WTC11 (cell line): ENCODE results near the gene COL26A1. TPM values are rescaled to one million over a fixed set of nuclear protein-coding genes. Genes with fewer than 3 reads are reported as not detected.

Experiments
- ATAC-seq: fragments of 200-7000 bp; cut with Tn5 transposase; 2 replicates; pipeline ENCODE4 v1.10.0; 2021; ENCODE audit warnings: mild to moderate bottlenecking, moderate library complexity
- CTCF ChIA-PET: fragments of 300-600 bp; sonication (Branson Sonifier 250); formaldehyde crosslinking; loops from one replicate; lab custom pipeline; 2021; ENCODE audit warnings: antibody characterized with exemption; lab: Charles Lee
- POLR2A ChIA-PET: fragments of 350-600 bp; sonication (Branson Sonifier 250); formaldehyde crosslinking; loops from one replicate; lab custom pipeline; 2021; ENCODE audit warnings: antibody characterized with exemption; lab: Charles Lee
- DNase-seq: peaks from one replicate; pipeline ENCODE4 v3.0.0; 2021; ENCODE audit warnings: low spot score
- H3K27ac Mint-ChIP-seq: 2 replicates; pipeline ENCODE4 v1.8.0; 2021; ENCODE audit warnings: mixed read lengths
- H3K27me3 Mint-ChIP-seq: 2 replicates; pipeline ENCODE4 v1.8.0; 2021; ENCODE audit warnings: low read depth, mild to moderate bottlenecking, moderate library complexity, mixed read lengths
- H3K36me3 Mint-ChIP-seq: 2 replicates; pipeline ENCODE4 v1.8.0; 2021; ENCODE audit warnings: mixed read lengths
- H3K4me1 Mint-ChIP-seq: 2 replicates; pipeline ENCODE4 v1.8.0; 2022; ENCODE audit warnings: mixed read lengths
- H3K4me3 Mint-ChIP-seq: 2 replicates; pipeline ENCODE4 v1.8.0; 2021; ENCODE audit warnings: mild to moderate bottlenecking, moderate library complexity, mixed read lengths
- H3K9me3 Mint-ChIP-seq: 2 replicates; pipeline ENCODE4 v1.8.0; 2021; ENCODE audit warnings: mixed read lengths
- ATF6 ChIP-seq: sonication (generic); formaldehyde crosslinking; IDR thresholded peaks from 2 replicates; pipeline ENCODE4 v1.8.1; 2023; ENCODE audit warnings: mild to moderate bottlenecking, missing genetic modification reagents
- CBFB ChIP-seq: sonication (generic); formaldehyde crosslinking; IDR thresholded peaks from 2 replicates; pipeline ENCODE4 v1.8.1; 2022; ENCODE audit warnings: mild to moderate bottlenecking, low read depth, missing genetic modification reagents
- E2F1 ChIP-seq: sonication (generic); formaldehyde crosslinking; IDR thresholded peaks from 2 replicates; pipeline ENCODE4 v1.8.0; 2022; ENCODE audit warnings: mild to moderate bottlenecking, missing genetic modification reagents
- E2F4 ChIP-seq: sonication (generic); formaldehyde crosslinking; IDR thresholded peaks from 2 replicates; pipeline ENCODE4 v1.8.1; 2022; ENCODE audit warnings: low read depth, mild to moderate bottlenecking, moderate library complexity, missing genetic modification reagents, borderline replicate concordance
- E2F5 ChIP-seq: sonication (generic); formaldehyde crosslinking; IDR thresholded peaks from 2 replicates; pipeline ENCODE4 v1.8.1; 2022; ENCODE audit warnings: mild to moderate bottlenecking, moderate library complexity, missing genetic modification reagents
- EMX1 ChIP-seq: fragments of 250-450 bp; sonication (Bioruptor Pico); IDR thresholded peaks from 2 replicates; pipeline ENCODE4 v1.8.0; 2021; ENCODE audit warnings: mild to moderate bottlenecking
- FOXP1 ChIP-seq: sonication (generic); formaldehyde crosslinking; IDR thresholded peaks from 2 replicates; pipeline ENCODE4 v1.8.0; 2022; ENCODE audit warnings: missing genetic modification reagents, mild to moderate bottlenecking, moderate library complexity, borderline replicate concordance
- GTF2I ChIP-seq: fragments of 250-450 bp; sonication (Bioruptor Pico); conservative IDR thresholded peaks from 2 replicates; pipeline ENCODE4 v1.4.0; 2021; ENCODE audit warnings: mild to moderate bottlenecking
- HMGA2 ChIP-seq: fragments of 250-450 bp; sonication (Bioruptor Pico); IDR thresholded peaks from 2 replicates; pipeline ENCODE4 v1.4.0; 2021; ENCODE audit warnings: mild to moderate bottlenecking, moderate library complexity
- KAT7 ChIP-seq: sonication (generic); formaldehyde crosslinking; IDR thresholded peaks from 2 replicates; pipeline ENCODE4 v1.8.1; 2023; ENCODE audit warnings: missing genetic modification reagents, mild to moderate bottlenecking, borderline replicate concordance
- NFE2L1 ChIP-seq: sonication (generic); formaldehyde crosslinking; IDR thresholded peaks from 2 replicates; pipeline ENCODE4 v1.8.1; 2023; ENCODE audit warnings: missing genetic modification reagents
- NFYB ChIP-seq: sonication (generic); formaldehyde crosslinking; conservative IDR thresholded peaks from 2 replicates; pipeline ENCODE4 v1.8.0; 2022; ENCODE audit warnings: low read depth, missing genetic modification reagents
- NR1H2 ChIP-seq: sonication (generic); formaldehyde crosslinking; IDR thresholded peaks from 2 replicates; pipeline ENCODE4 v1.9.0; 2021; ENCODE audit warnings: mild to moderate bottlenecking, moderate library complexity, missing genetic modification reagents
- RORB ChIP-seq: fragments of 250-450 bp; sonication (Bioruptor Pico); IDR thresholded peaks from 2 replicates; pipeline ENCODE4 v1.9.0; 2021; ENCODE audit warnings: mild to moderate bottlenecking
- TEAD1 ChIP-seq: sonication (generic); formaldehyde crosslinking; IDR thresholded peaks from 2 replicates; pipeline ENCODE4 v1.8.0; 2022; ENCODE audit warnings: mild to moderate bottlenecking, missing genetic modification reagents
- TEAD4 ChIP-seq: sonication (generic); formaldehyde crosslinking; IDR thresholded peaks from 2 replicates; pipeline ENCODE4 v1.8.0; 2022; ENCODE audit warnings: mild to moderate bottlenecking, missing genetic modification reagents
- ZBTB21 ChIP-seq: sonication (generic); formaldehyde crosslinking; IDR thresholded peaks from 2 replicates; pipeline ENCODE4 v1.8.1; 2023; ENCODE audit warnings: mild to moderate bottlenecking, missing genetic modification reagents, borderline replicate concordance
- ZMAT4 ChIP-seq: fragments of 250-450 bp; sonication (Bioruptor Pico); IDR thresholded peaks from 2 replicates; pipeline ENCODE4 v1.9.0; 2021; ENCODE audit warnings: mild to moderate bottlenecking
- ZNF423 ChIP-seq: fragments of 250-450 bp; sonication (Bioruptor Pico); IDR thresholded peaks from 2 replicates; pipeline ENCODE4 v2.1.2; 2022; ENCODE audit warnings: mild to moderate bottlenecking, moderate library complexity
- total RNA-seq: library from RNA; stranded (reverse); gene quantifications from 3 replicates; pipeline ENCODE4 v1.2.3, GENCODE V29; 2021
- TF ChIP-seq, protein P1 (sequence below): sonication (generic); formaldehyde crosslinking; IDR thresholded peaks from 2 replicates; pipeline ENCODE4 v1.8.1; 2022; ENCODE audit warnings: missing genetic modification reagents, borderline replicate concordance
- TF ChIP-seq, protein P2 (sequence below): sonication (generic); formaldehyde crosslinking; IDR thresholded peaks from 2 replicates; pipeline ENCODE4 v1.8.1; 2022; ENCODE audit warnings: low read depth, missing genetic modification reagents, borderline replicate concordance
- TF ChIP-seq, protein P3 (sequence below): sonication (generic); formaldehyde crosslinking; IDR thresholded peaks from 2 replicates; pipeline ENCODE4 v1.8.1; 2022; ENCODE audit warnings: mild to moderate bottlenecking, missing genetic modification reagents, moderate library complexity, borderline replicate concordance

Gene COL26A1
- total RNA-seq, 1 experiment from 2014 or later = 64.4 TPM

- TF ChIP-seq E2F5 (no peak), ZNF423 (CRISPR knock-in tag) (no peak), HMGA2 (no peak), ZBTB21 (CRISPR knock-in tag) (no peak), E2F1 (CRISPR knock-in tag) (no peak), TEAD1 (CRISPR knock-in tag) (no peak), GTF2I (CRISPR knock-in tag) (no peak), NFYB (CRISPR knock-in tag) (no peak), CBFB (CRISPR knock-in tag) (no peak), NR1H2 (CRISPR knock-in tag) (no peak), E2F4 (CRISPR knock-in tag) (no peak), TEAD4 (CRISPR knock-in tag) (no peak)
- TF ChIP-seq, protein P1, sequence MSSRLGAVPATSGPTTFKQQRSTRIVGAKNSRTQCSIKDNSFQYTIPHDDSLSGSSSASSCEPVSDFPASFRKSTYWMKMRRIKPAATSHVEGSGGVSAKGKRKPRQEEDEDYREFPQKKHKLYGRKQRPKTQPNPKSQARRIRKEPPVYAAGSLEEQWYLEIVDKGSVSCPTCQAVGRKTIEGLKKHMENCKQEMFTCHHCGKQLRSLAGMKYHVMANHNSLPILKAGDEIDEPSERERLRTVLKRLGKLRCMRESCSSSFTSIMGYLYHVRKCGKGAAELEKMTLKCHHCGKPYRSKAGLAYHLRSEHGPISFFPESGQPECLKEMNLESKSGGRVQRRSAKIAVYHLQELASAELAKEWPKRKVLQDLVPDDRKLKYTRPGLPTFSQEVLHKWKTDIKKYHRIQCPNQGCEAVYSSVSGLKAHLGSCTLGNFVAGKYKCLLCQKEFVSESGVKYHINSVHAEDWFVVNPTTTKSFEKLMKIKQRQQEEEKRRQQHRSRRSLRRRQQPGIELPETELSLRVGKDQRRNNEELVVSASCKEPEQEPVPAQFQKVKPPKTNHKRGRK (CRISPR knock-in tag) = no peak
- TF ChIP-seq, protein P2, sequence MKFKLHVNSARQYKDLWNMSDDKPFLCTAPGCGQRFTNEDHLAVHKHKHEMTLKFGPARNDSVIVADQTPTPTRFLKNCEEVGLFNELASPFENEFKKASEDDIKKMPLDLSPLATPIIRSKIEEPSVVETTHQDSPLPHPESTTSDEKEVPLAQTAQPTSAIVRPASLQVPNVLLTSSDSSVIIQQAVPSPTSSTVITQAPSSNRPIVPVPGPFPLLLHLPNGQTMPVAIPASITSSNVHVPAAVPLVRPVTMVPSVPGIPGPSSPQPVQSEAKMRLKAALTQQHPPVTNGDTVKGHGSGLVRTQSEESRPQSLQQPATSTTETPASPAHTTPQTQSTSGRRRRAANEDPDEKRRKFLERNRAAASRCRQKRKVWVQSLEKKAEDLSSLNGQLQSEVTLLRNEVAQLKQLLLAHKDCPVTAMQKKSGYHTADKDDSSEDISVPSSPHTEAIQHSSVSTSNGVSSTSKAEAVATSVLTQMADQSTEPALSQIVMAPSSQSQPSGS (CRISPR knock-in tag) = no peak
- TF ChIP-seq, protein P3, sequence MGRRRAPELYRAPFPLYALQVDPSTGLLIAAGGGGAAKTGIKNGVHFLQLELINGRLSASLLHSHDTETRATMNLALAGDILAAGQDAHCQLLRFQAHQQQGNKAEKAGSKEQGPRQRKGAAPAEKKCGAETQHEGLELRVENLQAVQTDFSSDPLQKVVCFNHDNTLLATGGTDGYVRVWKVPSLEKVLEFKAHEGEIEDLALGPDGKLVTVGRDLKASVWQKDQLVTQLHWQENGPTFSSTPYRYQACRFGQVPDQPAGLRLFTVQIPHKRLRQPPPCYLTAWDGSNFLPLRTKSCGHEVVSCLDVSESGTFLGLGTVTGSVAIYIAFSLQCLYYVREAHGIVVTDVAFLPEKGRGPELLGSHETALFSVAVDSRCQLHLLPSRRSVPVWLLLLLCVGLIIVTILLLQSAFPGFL (CRISPR knock-in tag) = no peak
- TF ChIP-seq, all 79 proteins: peak for 0
Observed at GRCh38 chr7:101468546-101469275, 106.0 kb downstream of the COL26A1 start (continued).

DNA sequence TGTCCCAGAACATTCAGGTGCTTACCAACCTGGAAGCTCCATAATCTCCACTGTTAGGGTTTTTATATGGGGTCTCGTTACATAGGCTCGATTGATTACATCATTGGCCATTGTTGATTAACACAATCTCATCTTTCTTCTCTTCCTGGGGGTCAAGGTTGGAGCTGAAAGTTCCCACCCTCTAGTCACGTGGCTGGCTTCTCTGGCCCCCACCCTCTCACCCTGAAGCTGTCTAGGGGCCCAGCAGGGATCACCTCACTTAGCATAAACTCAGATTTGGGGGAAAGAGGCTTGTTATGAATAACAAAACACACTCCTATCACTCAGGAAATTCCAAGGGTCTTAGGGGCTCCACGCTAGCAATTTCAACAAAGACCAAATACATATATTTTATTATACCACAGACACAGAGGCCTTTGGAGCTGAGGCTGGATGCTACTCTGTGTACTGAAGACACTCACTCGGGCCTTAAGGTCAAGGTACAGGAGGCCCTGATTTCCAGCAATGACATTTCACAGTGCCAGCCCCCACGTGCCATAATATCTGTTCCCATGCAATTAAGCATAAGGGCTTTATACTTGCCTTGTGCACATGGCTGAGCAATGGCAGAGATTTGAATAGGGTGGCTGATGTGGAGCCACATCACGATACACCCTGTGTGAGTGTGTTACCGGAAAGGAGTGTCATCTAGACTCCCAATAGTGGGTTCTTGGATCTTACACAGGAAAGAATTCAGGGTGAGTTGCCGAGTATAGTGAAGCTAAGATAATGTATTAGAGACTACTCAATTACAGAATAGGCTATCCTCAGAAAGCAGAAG, 108.2 kb downstream of the COL26A1 start:
- peak overlapping the region; percentile 60 for H3K27ac Mint-ChIP-seq
- no peak overlapping the region for H3K4me3 Mint-ChIP-seq
- H3K4me1 Mint-ChIP-seq = peaks cover 37% of the 10 kb centered on the region
- CTCF ChIA-PET = interaction anchor here (0.5 to 1.9 kb wide), 9 partner anchors 13 to 822 kb away, joined by 3 to 5 read pairs (median 3); no protein-coding TSS in a partner anchor
- ATAC-seq (peak; percentile 33), DNase-seq (no peak)
- POLR2A ChIA-PET = interaction anchor here (0.6 to 1.0 kb wide), 2 partner anchors 35 to 163 kb away, joined by 4 to 5 read pairs; no protein-coding TSS in a partner anchor
- no peaks in the 10 kb centered on the region for H3K27me3 Mint-ChIP-seq
- H3K36me3 Mint-ChIP-seq = no peaks in the 10 kb centered on the region
- H3K9me3 Mint-ChIP-seq = no peaks in the 10 kb centered on the region
- TF ChIP-seq NFE2L1 (CRISPR knock-in tag) (no peak), FOXP1 (no peak), NFYB (CRISPR knock-in tag) (no peak), RORB (no peak), ZMAT4 (no peak), ATF6 (CRISPR knock-in tag) (no peak), KAT7 (CRISPR knock-in tag) (no peak), EMX1 (CRISPR knock-in tag) (no peak)
